ENCODE measurements around the gene ASAP3.

Gene ASAP3

DNA sequence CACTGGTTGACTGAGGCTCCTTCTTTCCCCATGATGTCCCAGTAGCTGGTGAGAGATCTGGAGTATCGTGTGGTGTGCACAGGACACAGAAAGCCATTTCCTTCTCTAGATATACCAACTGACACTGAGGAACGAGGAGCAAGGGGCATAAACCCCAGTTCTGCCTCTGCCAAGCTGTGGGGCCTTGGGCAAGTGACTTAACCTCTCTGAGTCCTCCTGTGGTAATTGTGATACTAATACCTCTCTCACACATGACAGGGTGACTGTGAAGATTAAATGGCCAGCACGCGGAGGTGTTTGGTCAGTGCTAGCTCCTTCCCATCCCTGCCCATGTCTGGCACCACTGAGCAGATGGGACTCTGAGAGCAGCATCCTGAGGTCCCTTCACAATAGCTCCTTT lies 33.1 kb downstream of the ASAP3 start:
- DNase-seq (ENCODE audit: extremely low read depth in 1 of 2, low read depth in 1 of 2): no peak

DNA sequence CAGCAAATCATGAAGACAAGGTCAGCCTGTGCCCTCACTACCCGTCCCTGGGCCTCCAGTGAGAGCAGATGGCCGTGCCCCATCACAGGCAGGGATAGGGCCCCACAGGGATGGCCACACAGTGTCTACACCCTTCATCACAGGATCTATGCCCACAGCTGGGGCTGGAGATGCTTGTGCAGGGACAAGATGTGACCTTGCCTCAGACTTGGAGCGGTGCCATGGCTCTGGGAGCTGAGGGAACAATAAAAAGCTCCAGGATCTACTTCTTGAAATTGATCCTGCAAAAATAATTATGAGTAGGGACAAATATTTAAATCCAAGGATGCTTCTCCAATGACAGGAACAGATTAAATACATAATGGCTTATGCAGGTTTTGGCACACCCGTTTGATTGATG lies 34.0 kb downstream of the ASAP3 start:
- no peak for DNase-seq (ENCODE audit: extremely low read depth in 1 of 2, low read depth in 1 of 2)

DNA sequence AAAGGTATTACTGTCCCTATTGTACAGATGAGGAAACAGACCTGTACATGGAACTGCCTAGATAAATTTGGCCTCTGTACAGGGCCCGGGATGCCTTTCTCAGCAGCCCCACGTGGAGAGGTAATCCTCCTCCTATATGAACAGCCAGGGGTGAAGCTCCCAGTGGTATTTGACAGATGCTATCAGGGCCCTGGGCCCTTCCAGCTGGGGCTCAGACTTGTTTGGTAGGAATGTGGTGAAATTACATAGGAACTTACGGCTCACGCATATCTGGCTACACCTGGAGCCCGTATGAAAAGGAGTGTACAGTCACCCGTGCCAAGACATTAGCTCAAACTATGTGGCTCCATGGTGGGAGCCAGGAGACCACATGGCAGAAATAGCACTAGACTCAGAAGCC lies 34.7 kb downstream of the ASAP3 start:
- no peak for DNase-seq (ENCODE audit: extremely low read depth in 1 of 2, low read depth in 1 of 2)

DNA sequence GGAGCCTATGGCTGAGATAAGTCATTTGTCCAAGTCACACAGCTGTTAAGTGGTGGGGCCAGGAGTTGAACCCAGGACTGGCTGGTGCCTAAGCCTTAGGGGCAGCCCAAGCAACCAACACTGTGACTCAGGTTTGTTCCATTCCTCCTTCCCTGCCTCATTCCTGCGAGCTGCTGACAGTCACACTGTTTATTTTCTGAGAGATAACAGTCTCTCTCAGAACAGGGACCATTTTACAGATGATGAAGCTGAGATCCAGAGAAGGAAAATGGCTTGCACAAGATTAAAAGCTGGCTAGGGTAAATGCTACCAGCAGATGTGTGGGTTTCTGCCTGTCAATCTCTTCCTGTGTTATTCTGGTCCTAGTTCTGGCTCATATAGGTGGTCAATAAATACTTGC lies 35.1 kb downstream of the ASAP3 start:
- no peak for DNase-seq (ENCODE audit: extremely low read depth in 1 of 2, low read depth in 1 of 2)

DNA sequence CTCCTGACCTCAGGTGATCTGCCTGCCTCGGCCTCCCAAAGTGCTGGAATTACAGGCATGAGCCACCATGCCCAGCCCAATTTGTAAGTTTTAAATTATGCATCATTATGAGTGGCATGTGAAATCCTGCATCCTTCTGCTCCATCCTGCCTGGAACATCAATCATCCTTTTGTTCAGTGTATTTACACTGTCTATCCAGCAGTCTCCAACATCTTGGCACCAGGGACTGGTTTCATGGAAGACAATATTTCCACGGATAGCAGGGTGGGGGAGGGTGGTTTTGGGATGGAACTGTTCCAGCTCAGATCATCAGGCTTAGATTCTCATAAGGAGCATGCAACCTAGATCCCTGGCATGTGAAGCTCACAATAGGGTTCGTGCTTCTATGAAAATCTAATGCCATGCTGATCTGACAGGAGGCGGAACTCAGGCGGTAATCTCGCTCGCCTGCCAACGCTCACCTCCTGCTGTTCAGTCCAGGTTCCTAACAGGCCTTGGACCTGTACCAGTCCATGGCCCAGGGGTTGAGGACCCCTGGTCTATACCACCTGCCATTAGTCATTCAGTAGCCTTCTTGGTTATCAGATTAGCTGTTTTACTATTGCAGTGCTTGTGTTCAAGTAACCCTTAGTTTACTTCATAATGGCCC lies 37.2 kb downstream of the ASAP3 start:
- no peak for DNase-seq (ENCODE audit: extremely low read depth in 1 of 2, low read depth in 1 of 2)

DNA sequence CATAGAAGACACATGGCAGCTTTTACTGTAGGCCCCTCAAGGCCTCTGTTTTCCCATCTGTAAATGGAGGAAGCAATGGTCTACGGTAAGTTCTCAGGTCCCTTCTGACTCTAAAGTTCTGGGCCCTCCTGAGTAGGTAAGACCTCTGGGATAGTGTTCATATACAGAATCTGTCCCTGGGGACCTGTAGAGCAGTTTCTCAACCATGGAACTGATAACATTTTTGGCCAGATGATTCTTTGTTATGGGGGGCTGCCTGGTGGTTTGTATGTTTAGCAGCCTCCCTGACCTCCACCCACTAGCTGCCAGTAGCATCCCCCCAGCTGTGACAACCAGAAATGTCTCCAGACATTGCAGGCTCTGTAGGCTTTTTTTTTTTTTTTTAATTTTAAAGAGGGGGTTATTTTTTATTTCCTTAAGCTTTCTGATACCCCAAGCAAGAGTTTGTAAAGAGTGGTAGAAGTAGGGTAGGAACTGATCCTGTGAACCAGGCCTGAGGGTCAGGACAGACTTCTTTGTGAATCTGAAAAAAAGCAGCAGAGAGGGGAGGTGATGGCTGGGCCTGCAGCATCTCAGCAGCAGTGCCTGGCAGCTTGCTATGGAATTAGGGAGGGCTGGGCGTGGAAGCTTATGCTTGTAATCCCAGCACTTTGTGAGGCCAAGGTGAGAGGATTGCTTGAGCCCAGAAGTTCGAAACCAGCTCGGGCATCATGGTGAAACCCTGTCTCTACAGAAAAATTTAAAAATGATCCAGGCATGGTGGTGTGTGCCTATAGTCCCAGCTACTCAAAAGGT lies 39.2 kb downstream of the ASAP3 start:
- DNase-seq (ENCODE audit: extremely low read depth in 1 of 2, low read depth in 1 of 2): no peak

DNA sequence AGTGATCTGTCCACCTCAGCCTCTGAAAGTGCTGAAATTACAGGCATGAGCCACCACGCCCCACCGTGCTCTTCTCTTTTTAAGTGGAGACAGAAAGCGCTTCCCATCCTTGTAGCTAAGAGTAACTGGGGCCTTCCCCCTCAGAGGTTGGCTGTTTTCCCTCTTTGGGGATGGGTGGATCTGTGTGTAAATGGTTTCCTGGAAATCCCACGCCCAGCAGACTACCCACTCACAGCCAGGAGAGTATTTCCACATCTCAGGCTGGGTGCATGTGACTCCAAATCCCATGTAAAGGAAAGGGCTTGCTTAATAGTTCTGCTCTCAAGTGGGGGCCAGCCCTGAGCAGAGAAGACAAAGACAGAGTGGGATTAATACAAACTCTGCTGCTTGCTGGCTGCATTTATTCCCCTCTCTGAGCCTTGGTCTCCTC lies 39.9 kb downstream of the ASAP3 start:
- no peak for DNase-seq (ENCODE audit: extremely low read depth in 1 of 2, low read depth in 1 of 2)

DNA sequence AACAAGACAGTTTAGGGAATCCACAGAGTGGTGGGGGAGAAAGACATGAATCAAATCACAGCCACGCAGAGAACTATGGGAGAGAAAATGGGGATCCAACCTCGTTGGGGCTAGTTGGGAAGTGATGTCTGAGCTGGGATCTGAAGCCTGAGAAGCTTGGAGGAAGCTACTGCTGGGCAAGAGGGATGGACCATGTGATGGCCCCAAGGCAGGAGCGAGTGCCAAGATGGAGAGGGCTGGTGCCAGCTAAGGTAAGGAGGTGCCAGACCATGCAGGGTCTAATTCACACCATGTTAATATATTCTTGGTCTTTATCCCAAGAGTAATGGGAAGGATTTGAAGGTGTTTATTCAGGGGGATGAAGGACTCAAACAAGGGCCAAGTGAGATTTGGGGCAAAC lies 41.2 kb downstream of the ASAP3 start:
- DNase-seq (ENCODE audit: extremely low read depth in 1 of 2, low read depth in 1 of 2): no peak

DNA sequence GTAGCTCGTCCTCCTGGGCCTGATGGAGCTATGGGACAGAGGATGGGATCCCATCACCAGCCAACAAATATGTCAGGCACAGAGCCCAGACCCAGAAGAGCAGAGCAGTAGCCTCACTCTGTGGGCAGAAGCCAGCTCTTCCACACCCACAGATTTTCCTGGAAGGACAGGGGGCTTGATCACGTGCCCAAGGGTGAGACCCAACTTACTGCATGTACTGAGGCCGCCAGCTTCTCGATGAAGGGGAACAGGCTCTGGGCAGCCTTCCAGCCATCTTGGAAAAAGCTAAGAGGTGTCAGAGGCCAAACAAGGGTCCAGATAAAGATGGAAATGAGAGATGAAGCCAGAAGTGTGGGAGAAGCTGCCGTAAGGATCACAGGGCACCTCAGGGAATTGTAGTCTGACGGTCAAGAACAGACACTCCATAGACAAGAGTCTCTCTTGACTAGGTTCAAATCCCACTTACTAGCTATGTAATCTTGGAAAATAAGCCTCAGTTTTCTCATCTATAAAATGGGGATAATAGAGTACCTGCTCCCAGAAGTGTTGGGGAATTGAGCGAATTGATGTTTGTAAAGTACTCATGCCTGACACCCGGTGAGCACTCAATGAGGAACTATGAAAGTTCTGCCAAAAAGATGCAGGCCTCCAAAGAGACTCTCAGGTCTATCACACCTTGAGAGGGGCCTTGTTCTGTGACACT lies 42.4 kb downstream of the ASAP3 start:
- no peak for DNase-seq (ENCODE audit: extremely low read depth in 1 of 2, low read depth in 1 of 2)

DNA sequence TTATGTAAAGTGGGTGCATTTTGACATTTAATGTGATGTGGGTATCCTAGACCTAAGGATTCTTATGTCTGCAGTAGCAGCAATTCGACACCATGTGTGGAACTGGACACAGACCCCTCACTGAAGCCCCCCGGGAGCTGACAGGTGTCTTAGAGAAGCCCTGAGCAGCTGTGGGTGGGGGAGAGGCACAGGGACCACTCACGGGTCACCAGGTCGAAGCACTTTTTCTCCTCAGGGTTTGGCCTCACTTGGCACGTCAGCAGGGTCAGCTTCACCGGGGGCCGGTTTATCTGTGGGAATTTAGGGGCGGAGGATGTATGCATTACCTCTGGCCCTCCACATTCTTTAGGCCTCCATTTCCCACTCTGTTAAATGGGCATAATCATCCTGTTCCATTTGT lies 45.4 kb downstream of the ASAP3 start:
- no peak for DNase-seq (ENCODE audit: extremely low read depth in 1 of 2, low read depth in 1 of 2)

DNA sequence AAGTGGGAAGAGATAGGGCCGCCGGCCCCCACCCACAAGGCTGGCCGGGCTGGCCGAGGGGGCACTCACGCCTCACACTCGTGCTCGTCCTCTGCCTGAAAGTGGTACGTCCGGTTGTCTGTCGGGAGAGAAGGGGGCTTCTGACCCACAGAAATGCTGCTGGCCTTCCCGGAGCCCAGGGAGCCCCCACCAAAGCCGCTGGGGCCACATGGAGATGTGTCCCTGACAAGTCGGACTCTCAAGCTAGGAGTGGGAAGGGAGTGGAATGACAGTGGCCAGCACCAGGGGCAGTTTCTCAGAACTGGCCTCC lies 46.7 kb downstream of the ASAP3 start:
- no peak for DNase-seq (ENCODE audit: extremely low read depth in 1 of 2, low read depth in 1 of 2)

DNA sequence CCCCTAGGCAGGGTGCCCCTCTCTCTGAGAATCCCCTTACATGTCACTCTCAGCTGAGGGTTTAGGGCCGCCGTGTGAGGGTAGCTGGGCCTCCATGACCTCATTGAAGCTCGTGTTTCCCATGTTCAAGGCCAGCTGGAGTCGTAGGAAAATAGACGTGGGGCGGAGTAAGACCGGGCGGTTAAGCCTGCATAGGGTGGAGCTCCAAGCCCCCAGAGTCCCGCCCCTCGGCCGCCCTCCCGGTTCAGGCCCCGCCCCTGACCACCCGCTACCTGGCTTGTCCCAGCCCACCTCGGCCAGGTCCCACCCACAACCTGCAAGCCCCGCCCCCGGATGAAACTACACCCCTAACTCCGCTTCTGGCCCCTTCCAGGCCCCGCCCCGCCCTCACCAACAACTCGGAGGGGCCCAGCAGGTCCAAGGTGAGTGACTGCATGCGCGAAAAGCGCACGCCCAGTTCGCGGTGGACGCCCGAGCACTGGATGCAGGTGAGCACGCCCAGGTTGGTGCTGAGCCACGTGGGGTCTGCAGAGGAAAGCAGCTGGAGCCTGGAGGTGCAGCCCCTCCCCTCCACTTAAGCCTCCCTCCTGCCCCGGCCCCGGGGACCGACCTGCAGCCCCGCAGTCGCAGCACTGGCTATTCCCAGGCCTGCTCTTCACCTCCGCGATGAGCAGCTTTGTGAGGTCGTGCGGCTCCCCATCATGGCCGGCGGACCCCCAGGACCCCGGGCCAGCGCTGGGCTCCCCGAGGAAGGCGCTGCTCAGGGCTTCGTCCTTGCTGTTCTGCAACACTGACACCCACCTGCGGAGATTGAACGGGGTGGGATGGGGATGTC lies 47.2 kb downstream of the ASAP3 start:
- DNase-seq (ENCODE audit: extremely low read depth in 1 of 2, low read depth in 1 of 2): no peak

DNA sequence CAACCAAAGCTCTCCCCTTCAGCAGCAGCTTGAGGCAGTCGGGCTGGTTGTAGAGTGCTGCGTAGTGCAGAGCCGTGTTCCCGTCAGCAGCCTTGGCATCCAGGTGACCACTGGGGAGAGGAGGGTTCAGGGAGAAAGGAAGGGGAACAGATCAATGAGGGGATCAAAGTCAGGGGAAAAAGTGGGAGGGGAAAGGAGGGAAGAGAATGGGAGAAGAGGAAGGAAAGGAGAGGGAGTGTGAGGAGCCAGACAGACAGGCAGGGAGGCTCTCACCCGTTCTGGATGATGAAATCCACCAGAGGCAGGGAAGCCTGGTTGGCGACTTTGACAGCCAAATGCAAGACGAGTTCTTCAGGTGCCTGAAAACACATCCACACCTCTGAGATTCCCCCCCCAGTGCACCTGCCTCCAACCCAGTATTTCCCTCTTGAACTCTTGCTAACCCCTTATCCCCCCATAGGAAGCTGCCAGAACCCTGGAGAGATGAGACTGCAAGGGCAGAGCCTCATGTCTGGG lies 49.7 kb downstream of the ASAP3 start:
- no peak for DNase-seq (ENCODE audit: extremely low read depth in 1 of 2, low read depth in 1 of 2)

DNA sequence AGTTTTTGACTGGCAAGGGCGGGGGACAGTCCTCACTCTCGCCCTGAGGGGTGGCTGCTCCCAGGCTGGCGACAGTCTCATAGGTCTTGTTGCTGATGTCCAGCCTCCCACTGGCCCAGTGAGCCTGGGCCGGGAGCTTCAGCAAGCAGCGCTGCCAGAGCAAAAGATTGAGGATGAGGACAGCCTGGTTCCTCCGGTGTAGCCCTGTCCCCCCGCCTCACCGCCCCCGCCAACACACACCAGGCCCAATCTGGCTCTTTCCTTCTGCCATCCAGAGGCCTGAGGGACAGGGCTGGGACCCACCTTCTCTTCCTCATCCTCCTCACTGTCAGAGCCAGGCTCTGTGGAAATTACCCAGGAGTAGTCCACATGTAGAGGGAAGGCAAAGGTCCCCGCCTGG lies 50.9 kb downstream of the ASAP3 start:
- no peak for DNase-seq (ENCODE audit: extremely low read depth in 1 of 2, low read depth in 1 of 2)

DNA sequence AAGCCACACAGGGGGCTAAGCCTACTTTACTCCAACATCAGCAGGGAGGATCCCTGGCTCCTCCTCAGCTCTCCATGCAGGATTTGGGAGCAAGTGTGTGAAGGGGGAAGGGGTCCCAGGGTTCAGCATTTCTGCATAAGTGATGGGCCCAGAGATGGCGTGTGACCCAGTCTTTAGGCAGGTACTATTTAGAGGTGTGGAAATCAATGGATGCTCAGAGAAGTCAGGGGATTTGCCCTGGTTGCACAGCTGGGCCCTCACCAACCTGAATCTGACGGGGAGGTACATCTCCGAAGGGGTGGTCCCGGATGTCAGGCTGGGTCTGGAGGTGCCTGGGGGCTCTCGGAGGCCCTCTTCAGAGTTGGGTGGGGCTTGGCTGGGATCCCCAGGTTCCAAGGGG lies 52.5 kb downstream of the ASAP3 start:
- DNase-seq (ENCODE audit: extremely low read depth in 1 of 2, low read depth in 1 of 2): no peak

DNA sequence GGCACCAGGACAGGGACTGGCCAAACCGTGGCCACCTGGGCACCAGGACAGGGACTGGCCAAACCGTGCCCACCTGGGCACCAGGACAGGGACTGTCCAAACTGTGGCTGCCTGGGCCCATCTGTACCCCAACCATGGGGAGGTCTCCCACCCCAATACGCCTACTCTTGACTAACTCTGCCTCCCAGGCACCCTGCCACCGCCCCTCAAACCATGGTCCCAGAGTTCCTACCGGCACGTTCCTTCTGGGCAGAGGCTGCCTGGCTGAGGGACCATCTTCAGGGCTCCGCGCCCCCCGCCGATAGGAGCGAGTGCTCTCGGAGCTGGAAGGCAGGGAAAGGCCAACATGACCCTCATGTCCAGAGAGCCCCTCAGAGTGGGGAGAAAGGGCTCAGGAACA lies 53.2 kb downstream of the ASAP3 start:
- no peak for DNase-seq (ENCODE audit: extremely low read depth in 1 of 2, low read depth in 1 of 2)

DNA sequence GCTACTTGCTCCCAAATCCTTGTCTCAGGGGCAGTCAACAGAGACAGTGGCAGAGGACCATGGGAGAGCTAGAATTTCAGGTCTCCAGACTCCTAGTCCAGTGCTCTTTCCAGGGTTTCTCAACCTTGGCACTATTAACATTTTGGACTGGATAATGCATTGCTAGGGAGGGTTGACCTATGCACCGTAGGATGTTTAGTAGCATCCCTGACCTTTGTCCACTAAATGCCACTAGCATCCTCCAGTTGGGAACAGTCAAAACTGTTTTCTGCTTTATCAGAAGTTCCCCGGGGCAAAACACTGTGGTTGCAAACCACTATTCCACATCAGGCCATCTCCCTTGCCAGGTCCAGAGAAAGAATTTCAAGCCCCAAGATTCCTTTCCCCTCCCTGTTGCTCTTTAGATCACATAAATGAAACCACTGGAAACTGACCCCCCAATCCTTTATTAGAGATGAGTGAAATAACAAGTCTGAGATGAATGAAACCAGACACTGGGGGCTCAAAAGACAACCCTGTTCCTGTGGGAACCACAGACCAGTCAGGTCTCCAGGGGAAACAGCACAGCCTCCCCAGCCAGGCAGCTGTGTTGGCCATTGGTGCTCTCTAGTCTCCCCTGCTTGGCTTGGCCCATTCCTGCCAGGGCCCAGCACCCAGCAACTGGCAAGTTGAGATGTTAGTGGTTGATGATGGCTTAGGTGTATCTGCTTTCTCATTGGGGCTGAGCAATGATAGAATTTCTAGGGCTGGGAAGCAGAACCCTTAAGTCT lies 55.7 kb downstream of the ASAP3 start:
- DNase-seq (ENCODE audit: extremely low read depth in 1 of 2, low read depth in 1 of 2): no peak

DNA sequence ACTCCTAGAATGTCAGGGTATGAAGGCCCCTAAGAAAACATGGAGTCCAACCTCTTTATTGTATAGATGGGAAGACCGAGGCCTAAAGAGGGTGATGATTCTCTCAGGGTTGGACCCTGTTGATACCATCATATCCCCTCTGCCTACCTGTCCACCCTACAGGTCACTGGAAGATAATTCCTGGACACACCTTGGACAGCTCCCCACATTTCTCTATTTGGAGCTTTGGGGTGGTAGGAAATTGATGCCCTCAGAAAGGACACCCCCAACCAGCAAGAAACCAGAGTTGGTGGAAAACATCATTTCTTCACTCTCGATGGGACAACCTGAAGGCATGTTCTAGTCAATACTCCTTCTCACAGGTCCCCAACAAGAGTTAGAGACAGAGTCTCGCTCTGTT lies 56.4 kb downstream of the ASAP3 start:
- DNase-seq (ENCODE audit: extremely low read depth in 1 of 2, low read depth in 1 of 2): no peak

DNA sequence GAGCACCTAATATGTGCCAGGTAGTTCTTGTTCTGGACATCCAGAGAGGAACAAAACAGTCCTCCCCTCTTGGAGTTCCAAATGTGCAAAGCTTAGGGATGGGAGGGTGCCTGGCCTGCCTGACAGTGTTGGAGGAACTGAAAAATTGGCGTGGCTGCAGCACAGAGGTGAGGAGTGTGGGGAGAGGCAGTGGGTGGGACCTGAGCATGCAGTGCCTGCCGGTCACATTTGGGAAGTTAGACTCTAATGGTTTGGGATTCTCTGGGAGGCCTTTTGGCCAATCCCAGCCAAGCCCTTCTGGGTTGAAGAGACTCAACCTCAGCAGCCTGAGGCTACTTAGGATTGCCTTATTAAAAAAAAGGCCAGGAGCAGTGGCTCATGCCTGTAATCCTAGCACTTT lies 57.2 kb downstream of the ASAP3 start:
- DNase-seq (ENCODE audit: extremely low read depth in 1 of 2, low read depth in 1 of 2): no peak

DNA sequence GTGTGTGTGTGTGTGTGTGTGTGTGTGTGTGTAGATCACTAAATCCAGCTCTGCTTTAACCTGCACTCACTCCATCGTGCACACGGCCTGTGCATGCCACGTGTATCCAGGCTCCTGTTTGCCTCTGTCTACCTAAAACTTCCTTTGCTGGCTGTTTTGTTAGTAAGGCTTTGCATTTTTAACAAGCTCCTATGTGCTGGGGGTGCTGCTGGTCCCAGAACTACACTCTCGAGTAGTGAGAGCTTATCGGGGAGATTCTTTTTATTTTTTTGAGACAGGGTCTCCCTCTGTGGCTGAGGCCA lies 58.8 kb downstream of the ASAP3 start:
- no peak for DNase-seq (ENCODE audit: extremely low read depth in 1 of 2, low read depth in 1 of 2)
